IMR-90 (cell line): ENCODE data around the gene GRIN2B.

Experiments used
- BHLHE40 ChIP-seq: fragments of 150-350 bp; IDR thresholded peaks from 2 replicates; pipeline ENCODE4 v1.6.1; 2016; ENCODE audit warnings: mild to moderate bottlenecking, low read depth, low read length
- CHD1 ChIP-seq: IDR thresholded peaks from 2 replicates; pipeline ENCODE4 v1.6.1; 2012; ENCODE audit warnings: low read depth, low read length, improper control_type of control experiment
- CTCF ChIP-seq: conservative IDR thresholded peaks from 2 replicates; pipeline ENCODE4 v1.5.1; 2012; ENCODE audit warnings: mild to moderate bottlenecking, low read depth, low read length, improper control_type of control experiment
- ELK1 ChIP-seq: fragments of 150-350 bp; IDR thresholded peaks from 2 replicates; pipeline ENCODE4 v1.6.1; 2016; ENCODE audit warnings: low read depth, mild to moderate bottlenecking, low read length, moderate library complexity, borderline replicate concordance
- MAFK ChIP-seq: IDR thresholded peaks from 2 replicates; pipeline ENCODE4 v1.6.1; 2012; ENCODE audit warnings: low read depth, low read length, improper control_type of control experiment
- MAZ ChIP-seq: IDR thresholded peaks from 2 replicates; pipeline ENCODE4 v1.6.1; 2012; ENCODE audit warnings: low read depth, mild to moderate bottlenecking, low read length, improper control_type of control experiment, moderate library complexity, borderline replicate concordance
- POLR2A ChIP-seq: IDR thresholded peaks from 2 replicates; pipeline ENCODE4 v1.6.1; 2012; ENCODE audit warnings: mild to moderate bottlenecking, low read depth, low read length
- RAD21 ChIP-seq: IDR thresholded peaks from 2 replicates; pipeline ENCODE4 v1.6.1; 2012; ENCODE audit warnings: low read length, improper control_type of control experiment
- SMC3 ChIP-seq: fragments of 150-350 bp; IDR thresholded peaks from 2 replicates; pipeline ENCODE4 v1.6.1; 2016; ENCODE audit warnings: low read depth, mild to moderate bottlenecking, antibody characterized with exemption, low read length, moderate library complexity
- USF2 ChIP-seq: fragments of 150-350 bp; IDR thresholded peaks from 2 replicates; pipeline ENCODE4 v1.6.1; 2017; ENCODE audit warnings: mild to moderate bottlenecking, antibody characterized with exemption, low read length, low read depth

- TF ChIP-seq USF2 = no peak
- TF ChIP-seq POLR2A = no peak
- TF ChIP-seq CTCF = no peak; the same call in 1 of the 2 replicates
- no peak for TF ChIP-seq RAD21
- TF ChIP-seq BHLHE40 = no peak
- TF ChIP-seq ELK1 = no peak
- no peak for TF ChIP-seq MAZ
- TF ChIP-seq MAFK = no peak
- no peak for TF ChIP-seq SMC3
- TF ChIP-seq CHD1 = no peak
These were observed 18.7 kb downstream of the GRIN2B start for GRCh38 chr12:13962699-13963098.
